Measurements from ENCODE around the gene METTL25B. TPM values are rescaled to one million over a fixed set of nuclear protein-coding genes. Genes with fewer than 3 reads are reported as not detected.

METTL25B gene
- total RNA-seq, 1 donor from 2014 or later = 41.0 TPM

- H3K4me3 ChIP-seq = no peak overlapping the region
- TF ChIP-seq CTCF (IDR thresholded peaks at IDR 0.05) = no peak
- peaks cover 43% of the 10 kb centered on the region for H3K4me1 ChIP-seq
- peaks cover 47% of the 10 kb centered on the region for H3K36me3 ChIP-seq
- H3K27ac ChIP-seq = peak overlapping the region; percentile 89
- H3K9me3 ChIP-seq = no peaks in the 10 kb centered on the region
- no peaks in the 10 kb centered on the region for H3K27me3 ChIP-seq (ENCODE audit: low read depth)
- ATAC-seq = no peak
- DNase-seq = no peak
- intact Hi-C loops (cut with DNase I) = no loop called here
Observed at GRCh38 chr1:156742017-156742416, 13.7 kb downstream of the METTL25B start.

- no peak overlapping the region for H3K27ac ChIP-seq
- no peak for ATAC-seq
Observed at GRCh38 chr1:156742801-156743200, 14.5 kb downstream of the METTL25B start.

GRCh38 chr1:156743367-156744302, 15.4 kb downstream of the METTL25B start:
- Histone ChIP-seq H3K4me3 (no peak overlapping the region), H3K27me3 (ENCODE audit: low read depth) (no peaks in the 10 kb centered on the region), H3K4me1 (peaks cover 57% of the 10 kb centered on the region), H3K27ac (no peak overlapping the region), H3K9me3 (no peaks in the 10 kb centered on the region), H3K36me3 (peaks cover 36% of the 10 kb centered on the region)
- ATAC-seq (no peak), DNase-seq (peak; percentile 37)
- intact Hi-C loops (cut with DNase I) = no loop called here
- no peak for TF ChIP-seq CTCF (IDR thresholded peaks at IDR 0.05)

More at GRCh38 chr1:156742801-156743200, 14.5 kb downstream of the METTL25B start:
- TF ChIP-seq CTCF (IDR thresholded peaks at IDR 0.05) = no peak
- Histone ChIP-seq H3K36me3 (peaks cover 39% of the 10 kb centered on the region), H3K27me3 (ENCODE audit: low read depth) (no peaks in the 10 kb centered on the region), H3K9me3 (no peaks in the 10 kb centered on the region), H3K4me3 (no peak overlapping the region), H3K4me1 (peaks cover 49% of the 10 kb centered on the region)
- intact Hi-C loops (cut with DNase I) = no loop called here
- peak; percentile 15 for DNase-seq

GRCh38 chr1:156744344-156744743, 16.1 kb downstream of the METTL25B start:
- H3K27ac ChIP-seq = no peak overlapping the region

More at GRCh38 chr1:156744344-156744743, 16.1 kb downstream of the METTL25B start:
- ATAC-seq (no peak), DNase-seq (peak; percentile 34)
- Histone ChIP-seq H3K36me3 (peaks cover 36% of the 10 kb centered on the region), H3K4me1 (peaks cover 62% of the 10 kb centered on the region), H3K9me3 (no peaks in the 10 kb centered on the region), H3K4me3 (no peak overlapping the region), H3K27me3 (ENCODE audit: low read depth) (no peaks in the 10 kb centered on the region)
- intact Hi-C loops (cut with DNase I) = no loop called here
- TF ChIP-seq CTCF (IDR thresholded peaks at IDR 0.05) = no peak

Measured in lower lobe of right lung (tissue), 2 donors.